Measurements from ENCODE around the gene FAM110D.

FAM110D gene

GRCh38 chr1:26129778-26130177 lies 29.1 kb upstream of the FAM110D start:
- DNase-seq (ENCODE audit: low spot score), result no peak

DNA sequence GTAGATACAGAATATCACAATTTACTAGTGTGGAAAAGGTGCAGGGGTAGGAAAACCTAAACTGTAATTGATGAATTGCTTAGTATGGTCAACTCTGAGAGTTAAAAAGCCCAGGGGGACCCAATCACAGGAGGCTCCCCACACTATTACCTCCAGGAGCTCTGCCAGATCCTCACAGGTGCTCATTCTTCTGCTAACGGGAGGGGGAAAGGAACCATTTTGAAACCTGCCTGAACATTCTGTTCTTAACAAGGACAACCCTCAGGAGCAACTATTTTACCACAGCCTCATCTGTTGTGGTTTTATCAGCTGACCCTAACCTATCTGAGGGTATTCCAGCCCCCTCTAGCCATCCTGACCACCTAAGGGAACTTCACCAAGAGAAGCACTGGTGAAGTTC lies 28.2 kb upstream of the FAM110D start:
- DNase-seq (ENCODE audit: low spot score), result no peak

DNA sequence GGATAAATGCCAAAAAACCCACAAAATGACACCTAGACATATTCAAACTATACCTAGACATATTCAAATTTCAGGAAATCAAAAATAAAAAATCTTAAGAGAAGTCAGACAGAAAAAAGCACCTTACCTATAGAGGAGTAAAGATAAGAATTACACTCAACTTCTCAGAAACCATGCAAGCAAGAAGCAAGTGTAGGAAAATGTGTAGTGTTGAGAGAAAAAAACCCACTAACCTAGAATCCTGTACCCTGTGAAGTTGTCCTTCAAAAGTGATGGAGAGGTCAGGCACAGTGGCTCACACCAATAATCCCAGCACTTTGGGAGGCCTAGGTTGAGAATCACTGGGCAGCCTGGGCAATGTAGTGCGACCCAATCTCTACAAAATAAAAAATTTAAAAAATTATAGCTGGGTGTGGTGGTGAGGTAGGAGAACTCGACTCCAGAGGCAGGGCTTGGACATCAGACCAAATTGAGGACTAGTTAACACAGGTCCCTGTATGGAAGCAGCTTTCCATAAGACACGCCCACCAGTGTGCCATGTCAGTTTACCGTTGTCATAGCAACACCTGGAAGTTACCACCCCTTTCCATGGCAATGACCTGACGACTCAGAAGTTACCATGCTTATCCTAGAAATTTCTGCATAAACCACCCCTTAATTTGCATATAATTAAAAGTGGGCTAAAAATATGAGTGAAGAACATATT lies 26.6 kb upstream of the FAM110D start:
- peak; percentile 59 for DNase-seq (ENCODE audit: low spot score)

DNA sequence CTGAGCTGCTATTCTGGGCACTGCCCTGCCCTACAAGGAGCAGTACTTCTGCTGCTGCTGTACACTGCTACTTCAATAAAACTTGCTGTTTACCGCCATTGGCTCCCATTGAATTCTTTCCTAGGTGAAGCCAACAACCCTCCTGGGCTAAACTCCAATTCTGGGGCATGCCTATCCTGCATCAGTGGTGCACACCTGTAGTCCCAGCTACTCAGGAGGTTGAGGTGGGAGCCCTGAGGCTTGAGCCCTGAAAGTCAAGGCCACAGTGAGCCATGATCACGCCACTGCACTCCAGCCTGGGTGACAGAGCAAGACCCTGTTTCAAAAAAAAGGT lies 26.1 kb upstream of the FAM110D start:
- no peak for DNase-seq (ENCODE audit: low spot score)

DNA sequence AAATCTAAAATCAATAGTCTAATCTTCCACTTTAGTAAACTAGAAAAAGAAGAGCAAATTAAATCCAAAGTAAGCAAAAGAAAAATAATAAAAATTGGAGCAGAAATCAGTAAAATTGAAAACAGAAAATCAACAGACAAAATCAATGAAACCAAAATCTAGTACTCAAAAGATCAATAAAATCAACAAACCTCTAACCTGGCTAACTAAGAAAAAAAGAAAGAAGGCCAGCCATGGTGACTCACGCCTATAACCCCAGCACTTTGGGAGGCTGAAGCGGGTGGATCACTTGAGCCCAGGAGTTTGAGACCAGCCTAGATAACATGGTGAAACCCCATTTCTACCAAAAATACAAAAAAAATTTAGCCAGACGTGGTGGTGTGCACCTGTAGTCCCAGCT lies 24.4 kb upstream of the FAM110D start:
- DNase-seq (ENCODE audit: low spot score), result no peak

DNA sequence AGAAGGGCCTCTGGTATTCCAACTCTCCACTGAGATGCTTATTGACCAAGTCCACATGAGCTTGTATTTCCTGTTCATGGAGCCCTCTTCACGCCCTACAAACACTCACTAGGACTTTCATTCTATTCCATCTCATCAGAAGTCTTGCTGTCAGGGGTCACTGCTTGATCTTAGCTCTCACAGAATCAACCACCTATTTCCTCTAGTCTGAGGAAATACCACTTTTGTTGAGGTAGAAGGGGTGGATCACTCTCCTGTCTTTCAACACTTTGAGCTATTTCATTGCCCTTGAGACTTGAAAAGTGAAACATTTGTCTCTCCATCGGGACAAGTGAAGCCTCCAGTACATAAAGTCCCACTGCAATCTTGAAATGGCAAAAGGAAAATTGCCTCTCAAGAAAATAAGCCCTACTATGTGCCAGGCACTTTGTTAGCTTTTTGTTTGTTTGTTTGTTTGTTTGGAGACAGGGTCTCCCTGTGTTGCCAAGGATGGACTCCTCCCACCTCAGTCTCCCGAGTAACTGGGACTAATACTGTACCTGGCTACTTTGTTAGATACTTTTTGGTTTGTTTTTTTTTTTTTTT lies 19.8 kb upstream of the FAM110D start:
- DNase-seq (ENCODE audit: low spot score), result no peak

GRCh38 chr1:26142159-26142558 lies 16.7 kb upstream of the FAM110D start:
- DNase-seq (ENCODE audit: low spot score), result no peak

- DNase-seq (ENCODE audit: low spot score), result peak; percentile 88
Observed at GRCh38 chr1:26145041-26145959, 13.6 kb upstream of the FAM110D start.

DNA sequence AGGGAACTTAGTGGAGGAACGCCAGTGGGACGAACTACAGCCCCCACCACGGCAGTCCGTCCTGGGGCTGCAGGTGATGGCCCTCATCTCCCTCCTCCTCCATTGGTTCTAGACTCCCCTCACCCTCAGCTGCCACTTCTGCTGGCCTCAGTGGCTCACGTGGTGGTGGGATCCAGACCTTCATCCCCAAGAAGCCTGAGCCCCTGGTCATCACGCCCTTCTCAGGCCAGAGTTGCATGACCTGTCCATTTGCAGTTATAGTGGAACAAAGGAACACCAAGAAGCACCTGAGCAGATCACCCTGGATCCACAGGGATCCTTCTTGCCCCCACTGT lies 13.0 kb upstream of the FAM110D start:
- no peak for DNase-seq (ENCODE audit: low spot score)

GRCh38 chr1:26148887-26149286 lies 10.0 kb upstream of the FAM110D start:
- DNase-seq (ENCODE audit: low spot score), result no peak

DNA sequence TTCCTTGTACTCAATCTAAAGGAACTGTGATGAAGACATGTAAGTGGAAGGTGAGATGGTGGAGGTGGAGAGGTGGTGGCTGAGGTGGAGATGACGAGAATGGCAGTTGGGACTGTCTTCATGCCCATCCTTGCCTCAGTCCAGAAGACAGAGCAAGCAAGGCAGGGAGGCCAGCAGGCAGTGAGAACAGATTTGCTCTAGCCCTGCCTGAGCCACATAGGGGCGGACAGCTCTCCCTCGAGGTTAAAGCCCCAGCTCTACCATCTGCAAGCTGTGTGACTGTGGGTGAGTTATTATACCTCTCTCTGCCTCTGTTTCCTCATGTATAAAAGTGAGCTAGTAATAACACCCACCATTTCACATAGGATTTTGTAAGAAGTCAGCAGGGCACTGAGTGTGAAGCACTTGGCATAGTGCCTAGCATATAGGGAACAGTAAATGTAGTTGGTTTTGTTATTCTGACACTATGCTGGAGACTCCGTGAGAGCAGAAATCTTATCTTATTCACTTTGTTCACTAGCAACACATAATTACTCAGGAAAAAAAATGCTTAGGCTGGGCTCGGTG lies 4.8 kb upstream of the FAM110D start:
- DNase-seq (ENCODE audit: low spot score), result no peak

GRCh38 chr1:26154750-26155149 lies 4.1 kb upstream of the FAM110D start:
- no peak for DNase-seq (ENCODE audit: low spot score)

DNA sequence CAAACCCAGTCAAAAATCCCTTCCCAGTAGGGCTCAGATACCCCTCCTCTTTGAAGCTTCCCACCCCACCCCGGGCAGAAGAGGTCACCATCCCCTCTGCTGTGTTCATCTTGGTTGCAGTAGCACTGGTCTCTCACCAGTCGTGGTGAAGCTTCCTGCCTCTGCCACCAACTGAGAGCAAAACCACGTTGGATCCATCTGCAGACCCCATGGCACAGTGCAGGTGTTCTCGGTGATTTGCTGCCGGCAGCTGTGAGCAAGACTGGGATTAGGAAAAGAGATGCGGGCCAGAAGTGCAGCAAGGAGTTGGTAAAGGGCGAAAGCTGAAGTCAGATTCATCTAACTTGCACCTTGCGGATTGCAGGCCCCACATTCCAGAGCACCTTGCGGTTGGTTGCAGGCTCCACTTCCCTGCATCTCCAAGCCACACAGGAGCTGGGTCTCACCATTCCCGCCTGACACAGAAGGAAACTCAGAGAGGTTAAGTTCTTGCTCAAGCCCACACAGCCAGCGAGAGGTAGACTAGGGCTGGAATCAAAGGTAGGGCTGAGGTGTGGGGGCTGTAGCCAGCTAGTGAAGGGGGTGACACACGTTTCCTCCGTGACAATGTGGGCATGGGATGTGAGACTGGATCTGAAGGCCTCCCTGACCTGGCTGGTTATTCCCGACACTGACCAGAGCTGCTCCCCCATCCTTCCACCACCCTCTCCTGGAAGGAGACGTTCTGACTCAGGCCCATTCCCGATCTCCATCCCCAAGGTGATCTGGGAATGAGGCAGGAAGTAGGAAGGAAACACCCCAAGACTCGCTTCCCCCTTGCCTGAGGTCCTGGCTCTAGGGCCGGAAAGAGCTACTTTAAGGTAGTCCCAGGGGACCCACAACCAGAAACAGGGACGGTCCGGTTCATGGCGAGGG lies 3.3 kb upstream of the FAM110D start:
- DNase-seq (ENCODE audit: low spot score), result no peak

DNA sequence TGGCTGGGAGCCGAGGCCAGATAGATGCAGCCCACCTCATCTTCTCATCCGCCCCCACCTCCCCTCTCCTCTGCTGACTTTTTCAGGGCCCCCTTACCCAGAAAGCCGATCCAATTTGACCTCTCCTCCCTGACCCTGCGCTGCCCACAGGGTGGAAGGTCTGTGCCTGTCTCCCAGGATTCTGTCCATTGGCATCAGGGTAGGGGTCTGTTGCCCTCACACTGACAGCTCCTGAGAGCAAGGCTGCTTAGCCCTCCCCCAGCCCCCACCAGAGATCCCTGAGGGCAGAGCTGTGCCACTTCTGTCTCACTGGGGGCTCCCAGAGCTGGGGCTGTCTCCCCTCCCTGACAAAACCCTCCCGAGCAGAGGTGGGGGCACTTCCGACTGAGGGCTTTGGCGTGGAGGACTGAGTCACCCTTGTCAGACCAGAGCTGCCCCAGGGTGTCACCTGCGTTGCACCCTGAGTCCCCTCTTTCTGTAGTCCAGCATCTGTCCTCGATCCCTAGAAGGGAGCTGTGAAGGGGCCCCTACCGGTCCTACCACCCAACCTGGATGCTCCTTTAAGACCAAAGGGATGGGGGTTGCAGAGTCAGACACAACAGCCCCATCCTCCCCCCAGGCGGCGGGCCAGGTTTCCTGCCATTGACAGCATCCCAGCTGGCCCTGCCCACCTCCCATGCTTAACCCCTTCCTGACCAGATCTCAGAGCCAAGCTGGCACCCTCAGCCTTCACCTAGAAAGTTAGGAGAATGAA lies 2.4 kb upstream of the FAM110D start:
- no peak for DNase-seq (ENCODE audit: low spot score)

DNA sequence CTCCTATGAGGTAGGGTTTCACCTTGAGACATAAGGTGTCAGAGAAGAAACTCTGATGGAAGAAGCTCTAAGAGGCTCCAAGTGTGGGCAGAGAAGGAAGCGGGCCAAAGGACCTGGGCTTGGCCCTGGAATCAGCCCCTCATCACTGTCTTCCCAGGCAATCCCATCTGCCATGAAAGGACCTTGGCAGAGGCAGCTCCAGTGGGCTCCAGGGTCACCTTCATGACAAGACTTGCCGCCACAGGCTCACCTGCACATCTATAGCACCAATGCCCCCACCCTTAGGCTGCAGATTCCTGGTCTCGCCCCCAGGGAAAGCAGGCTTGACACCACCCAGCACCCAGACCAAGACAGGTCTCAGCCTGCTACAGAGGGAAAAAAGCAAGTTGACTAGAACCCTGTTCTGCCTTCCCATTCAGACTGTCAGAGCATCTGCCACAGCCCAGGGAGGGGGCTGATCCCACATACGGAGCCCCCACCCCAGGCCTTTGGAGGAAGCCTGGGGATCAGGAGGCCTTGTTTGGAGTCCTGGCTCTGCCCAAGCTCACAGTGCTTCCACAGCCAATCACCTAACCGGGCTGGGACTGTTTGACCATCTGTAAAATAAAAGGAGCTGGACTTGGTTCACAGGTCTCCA lies 490 bp upstream of the FAM110D start:
- DNase-seq (ENCODE audit: low spot score), result no peak

- DNase-seq (ENCODE audit: low spot score), result no peak
Observed at GRCh38 chr1:26159743-26160039, 812 bp downstream of the FAM110D start.

GRCh38 chr1:26160527-26161414 lies 1.9 kb downstream of the FAM110D start:
- no peak for DNase-seq (ENCODE audit: low spot score)

DNA sequence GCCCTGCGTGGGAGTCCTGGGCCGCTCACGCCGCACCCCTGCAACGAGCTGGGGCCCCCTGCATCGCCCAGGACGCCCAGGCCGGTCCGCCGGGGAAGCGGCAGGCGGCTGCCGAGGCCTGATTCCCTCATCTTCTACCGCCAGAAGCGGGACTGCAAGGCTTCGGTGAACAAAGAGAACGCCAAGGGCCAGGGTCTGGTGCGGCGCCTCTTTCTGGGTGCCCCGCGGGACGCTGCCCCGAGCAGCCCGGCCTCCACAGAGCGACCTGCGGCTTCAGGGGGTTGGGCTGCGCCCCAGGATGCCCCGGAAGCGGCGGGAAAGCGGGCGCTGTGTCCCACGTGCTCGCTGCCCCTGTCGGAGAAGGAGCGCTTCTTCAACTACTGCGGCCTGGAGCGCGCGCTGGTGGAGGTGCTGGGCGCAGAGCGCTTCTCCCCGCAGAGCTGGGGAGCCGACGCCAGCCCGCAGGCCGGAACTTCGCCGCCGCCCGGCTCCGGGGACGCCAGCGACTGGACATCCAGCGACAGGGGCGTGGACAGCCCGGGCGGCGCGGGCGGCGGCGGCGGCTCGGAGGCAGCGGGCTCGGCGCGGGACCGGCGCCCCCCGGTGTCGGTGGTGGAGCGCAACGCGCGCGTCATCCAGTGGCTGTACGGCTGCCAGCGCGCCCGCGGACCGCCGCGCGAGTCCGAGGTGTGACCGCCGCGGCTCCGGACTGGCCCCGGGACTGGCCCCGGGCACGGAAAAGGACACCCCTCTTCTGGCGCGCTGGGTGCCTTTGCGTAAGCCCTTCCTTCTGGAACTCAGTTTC lies 2.7 kb downstream of the FAM110D start:
- DNase-seq (ENCODE audit: low spot score), result no peak

GRCh38 chr1:26162220-26162709 lies 3.4 kb downstream of the FAM110D start:
- DNase-seq (ENCODE audit: low spot score), result no peak

Measured in NAMALWA (cell line).